Stimulated activated CD8-positive, alpha-beta memory T cell treated with anti-CD3 and anti-CD28 coated beads, Interleukin-12 subunit alpha, Interleukin-12 subunit beta, amount 100 ng/mL, for 24 hours (primary cell): ENCODE data around the gene CEP72.

Experiments
- DNase-seq: peaks from one replicate; pipeline ENCODE4 v3.0.0-alpha.2; 2020; ENCODE audit errors: extremely low read depth

Gene CEP72

DNA sequence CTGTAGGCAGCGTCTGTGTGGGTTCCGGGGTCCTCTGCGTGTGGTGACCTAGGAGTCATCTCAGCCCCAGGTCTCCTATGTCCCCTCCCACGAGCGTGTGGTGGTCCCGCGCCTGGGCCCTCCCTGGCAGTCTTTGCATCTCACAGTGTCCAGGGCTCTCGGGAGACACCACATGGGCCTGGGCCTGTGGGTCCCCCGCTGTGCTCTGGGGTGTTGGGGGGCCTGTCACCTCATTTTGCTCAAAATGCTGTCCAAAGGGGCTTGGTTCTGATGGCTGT, 27.1 kb downstream of the CEP72 start:
- no peak for DNase-seq

DNA sequence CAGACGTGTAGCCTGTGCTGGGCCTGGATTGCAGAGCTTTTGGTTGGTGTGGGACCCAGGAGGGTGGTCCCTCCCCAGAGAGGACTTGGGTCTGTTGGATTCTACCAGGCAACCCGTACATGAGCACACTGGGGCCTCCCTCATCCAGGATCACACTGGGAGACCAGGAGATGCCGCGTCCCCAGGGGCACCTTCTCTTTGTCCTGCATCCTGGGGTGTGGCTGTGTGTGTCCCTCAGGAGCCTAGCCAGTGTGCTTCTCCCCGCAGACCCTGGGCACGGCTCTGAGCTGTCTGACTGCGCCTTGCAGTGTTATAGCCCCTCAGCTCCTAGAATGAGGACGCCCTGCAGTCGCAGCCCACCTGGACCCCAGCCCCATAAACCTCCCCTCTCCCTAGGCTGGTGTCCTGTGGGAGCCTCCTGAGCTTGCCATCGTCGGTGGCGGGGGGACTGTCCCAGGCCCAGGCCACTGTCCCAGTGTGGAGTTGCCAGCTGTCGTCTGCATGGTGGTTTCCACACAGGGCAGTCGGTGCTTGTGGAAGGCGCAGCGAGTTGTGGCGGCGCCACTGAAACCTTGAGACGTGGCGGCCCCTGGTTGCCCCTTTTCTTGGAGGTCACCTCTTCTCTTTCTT, 27.6 kb downstream of the CEP72 start:
- DNase-seq: no peak

DNA sequence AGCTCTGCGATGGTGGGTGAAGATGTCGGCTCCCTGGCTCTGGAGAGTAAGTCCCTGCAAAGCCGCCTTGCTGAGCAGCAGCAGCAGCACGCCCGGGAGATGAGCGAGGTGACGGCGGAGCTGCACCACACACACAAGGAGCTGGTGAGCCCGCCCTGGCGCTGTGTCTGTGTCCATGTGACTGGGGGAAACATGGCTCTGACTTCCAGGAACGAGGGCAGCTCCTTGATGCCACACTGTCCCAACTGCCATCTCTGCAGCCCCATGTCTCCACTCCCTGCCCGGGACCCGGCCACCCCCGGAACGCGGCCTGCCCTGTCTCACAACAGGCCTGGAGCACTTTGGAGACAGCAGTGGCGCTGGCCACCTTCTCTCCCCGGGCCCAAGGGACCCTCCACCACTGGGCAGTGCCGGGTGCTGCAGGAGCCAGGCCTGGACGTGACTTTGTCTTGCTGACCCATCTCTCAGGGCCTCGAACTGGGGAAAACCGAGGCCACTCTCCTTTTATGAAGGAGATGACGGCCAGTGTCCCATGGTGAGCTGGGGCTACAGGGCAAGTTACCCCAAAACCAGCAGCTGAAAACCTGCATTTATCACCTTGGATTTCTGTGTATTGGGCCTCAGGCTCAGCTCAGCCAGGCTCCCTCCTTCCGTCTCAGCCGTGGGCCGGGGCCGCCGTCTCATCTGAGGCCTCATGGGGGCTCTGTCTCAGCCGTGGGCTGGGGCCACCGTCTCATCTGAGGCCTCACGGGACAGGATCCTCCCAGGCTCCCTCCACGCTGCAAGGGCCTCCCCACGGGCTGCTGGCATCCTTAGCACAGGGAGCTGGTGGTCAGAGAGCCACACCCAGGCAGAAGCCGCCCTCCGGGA, 28.6 kb downstream of the CEP72 start:
- no peak for DNase-seq

DNA sequence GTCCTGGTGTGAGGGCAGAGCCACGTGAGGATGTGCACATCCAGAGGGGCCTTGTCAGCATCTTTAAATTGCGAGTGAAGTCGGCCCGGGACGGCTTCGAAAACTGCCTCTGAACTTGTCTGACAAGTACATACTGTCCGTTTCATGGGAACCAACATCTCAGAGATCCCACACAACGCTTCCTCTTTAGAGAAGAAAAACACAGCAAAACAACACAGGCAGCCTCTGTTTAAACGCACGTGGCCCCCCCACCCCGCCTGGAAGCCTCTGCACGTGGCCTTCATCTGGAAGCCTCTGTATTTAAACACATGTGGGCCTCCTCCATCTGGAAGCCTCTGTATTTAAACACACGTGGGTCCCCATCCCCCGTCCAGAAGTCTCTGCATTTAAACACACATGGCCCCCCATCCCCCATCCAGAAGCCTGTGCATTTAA, 29.2 kb downstream of the CEP72 start:
- DNase-seq: no peak

DNA sequence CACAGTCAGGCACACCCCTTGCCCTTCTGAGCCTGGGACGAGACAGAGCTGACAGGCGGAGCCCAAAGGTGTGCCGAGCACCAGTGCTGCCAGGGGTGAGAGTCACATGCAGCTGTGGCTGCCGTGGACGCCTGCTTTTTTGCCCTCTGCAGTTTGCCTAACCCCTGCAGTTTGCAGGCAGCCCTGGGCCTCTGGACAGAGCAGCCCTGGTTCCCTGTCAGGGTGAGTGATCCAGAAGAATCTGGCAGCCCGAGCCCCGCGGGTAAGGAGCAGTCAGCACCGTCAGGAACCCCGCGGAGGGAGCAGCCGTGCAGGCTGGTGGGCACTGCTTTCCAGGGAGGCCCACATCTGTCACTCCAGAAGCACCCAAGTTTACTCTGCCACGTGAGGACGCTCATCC, 30.3 kb downstream of the CEP72 start:
- no peak for DNase-seq

DNA sequence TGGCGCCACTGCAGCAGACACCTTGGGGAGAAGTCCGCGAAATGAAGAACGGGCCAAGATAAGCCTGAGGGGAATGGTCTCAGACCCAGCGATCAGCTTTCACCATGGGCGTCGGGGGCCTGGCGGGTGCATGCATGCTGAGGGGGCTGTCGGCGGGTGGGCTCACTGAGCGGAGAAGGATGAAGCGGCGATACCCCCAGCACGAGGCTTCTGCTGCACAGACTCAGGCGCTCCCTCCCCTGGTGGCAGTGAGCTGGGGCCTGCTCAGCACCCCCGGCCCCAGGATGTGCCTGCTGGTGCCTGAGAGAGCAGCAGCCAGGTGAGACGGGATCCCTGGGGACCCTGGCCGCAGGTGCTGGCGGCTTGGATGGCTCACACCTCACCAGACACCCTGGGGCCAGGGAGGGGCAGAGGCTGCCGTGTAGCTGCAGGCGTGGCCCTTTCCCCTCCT, 31.2 kb downstream of the CEP72 start:
- no peak for DNase-seq

DNA sequence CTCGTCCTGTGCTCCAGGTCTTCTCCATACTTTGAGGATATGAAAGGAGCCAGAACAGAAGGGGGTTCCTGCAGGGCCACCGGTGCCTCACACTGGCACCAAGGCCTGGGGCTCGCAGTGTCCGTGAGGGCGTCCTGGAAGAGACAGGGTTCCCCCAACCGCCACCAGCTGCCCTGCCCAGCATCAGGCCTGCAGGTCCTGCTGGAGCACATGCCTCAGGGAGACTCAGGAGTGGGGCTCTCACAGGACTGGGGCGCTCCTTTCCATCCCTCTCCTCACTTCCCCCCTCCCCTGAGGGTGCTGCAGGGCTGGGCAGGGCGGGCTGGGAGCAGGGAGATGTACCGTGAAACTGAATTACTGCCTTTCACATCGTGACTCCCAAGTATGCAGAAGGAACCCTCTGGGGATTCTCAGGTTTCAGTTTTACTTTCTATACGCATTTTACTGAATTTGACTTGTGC, 31.7 kb downstream of the CEP72 start:
- DNase-seq: no peak

DNA sequence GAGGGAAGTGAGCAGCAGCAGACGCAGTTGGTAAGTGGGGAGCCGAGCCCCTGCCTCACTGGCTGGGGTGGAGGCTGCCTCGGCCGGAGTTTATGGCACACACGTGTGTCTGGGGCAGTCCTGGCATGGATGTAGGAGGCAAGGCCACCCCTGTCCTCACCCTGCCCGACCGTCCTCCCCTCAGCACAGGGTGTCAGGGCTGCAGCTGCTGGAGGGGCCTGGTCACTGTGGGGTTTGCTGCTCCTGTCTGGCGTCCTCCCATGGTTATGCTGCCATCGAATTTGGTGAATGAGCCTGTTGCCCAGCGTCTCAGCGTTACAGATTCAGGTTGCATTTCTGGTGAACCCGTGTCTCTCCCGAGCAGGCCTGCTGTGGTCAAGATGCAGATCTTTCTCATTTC, 32.4 kb downstream of the CEP72 start:
- DNase-seq: no peak

DNA sequence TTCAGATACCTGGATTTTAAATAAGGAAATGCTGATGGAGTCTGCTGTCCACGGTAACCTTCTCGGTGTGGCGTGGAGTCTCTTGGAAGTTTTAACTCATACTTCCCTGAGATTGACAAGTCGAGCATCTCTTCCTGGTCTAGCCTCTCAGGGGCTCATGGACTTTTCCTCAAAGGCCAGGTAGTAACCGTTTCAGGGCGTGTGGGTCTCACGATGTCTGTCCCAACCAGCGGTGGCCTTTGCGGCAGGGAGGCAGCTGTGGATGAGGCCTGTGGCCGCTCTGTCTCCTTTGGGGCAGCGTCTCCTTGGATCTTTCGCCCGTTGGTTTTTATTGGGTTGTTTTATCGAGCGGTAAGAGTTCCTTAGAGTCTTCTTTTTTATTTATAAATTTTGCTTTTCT, 32.8 kb downstream of the CEP72 start:
- DNase-seq: no peak

DNA sequence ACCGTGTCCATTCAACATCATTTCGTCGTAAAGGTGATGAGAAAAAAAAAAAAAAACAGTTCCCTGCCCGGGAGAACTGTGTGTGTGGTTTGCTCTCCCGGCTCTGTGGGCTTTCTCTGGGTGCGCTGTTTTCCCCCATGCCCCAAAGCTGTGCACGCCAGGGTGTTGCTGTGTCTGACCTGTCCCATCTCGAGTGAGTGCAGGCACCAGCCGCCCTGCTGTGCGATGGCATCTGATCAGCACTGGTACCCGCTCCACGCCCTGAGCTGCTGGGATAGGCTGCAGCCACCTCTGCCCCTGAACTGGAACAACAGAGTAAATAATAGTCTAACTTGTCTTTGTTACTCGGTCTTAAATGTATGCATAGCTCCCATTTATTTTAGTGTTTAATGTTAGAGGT, 33.3 kb downstream of the CEP72 start:
- DNase-seq: no peak

DNA sequence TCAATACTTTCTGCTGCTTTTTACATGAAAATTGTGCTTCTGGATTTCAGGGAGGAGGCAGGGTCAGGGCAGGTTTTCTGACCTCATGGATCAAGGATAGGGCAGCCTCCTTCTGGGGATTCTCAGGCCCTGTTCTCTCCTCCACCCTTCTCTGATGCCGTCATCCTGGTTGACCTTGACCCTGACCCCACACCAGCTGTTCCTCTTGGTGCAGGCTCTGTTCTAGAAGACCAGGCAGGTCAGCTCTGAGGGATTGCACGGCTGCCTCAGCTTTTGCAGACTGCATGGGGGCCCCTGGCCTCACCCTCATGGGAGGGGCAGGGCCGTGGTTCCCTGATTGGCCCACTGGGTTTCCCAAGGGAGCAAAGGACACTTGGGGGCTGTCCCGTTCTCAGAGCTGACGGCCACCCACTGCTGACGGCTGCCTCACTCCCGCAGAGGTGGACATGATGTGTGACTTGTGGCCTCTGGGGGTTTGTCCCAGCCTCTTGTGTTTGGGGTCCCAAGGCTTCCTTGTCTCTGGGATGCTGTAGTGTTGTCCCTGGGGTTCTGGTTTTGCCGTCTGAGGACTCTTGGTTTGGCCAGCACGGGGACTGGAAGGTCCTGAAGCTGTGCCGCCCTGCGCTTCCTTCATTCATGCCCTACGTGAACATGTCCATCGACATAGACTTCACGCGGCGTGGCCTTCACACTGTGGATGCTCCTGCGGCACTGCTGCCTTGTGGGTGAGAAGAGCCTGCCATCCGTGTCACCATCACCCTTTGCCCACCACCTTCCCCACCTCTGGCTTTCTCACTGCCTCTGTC, 34.5 kb downstream of the CEP72 start:
- no peak for DNase-seq

DNA sequence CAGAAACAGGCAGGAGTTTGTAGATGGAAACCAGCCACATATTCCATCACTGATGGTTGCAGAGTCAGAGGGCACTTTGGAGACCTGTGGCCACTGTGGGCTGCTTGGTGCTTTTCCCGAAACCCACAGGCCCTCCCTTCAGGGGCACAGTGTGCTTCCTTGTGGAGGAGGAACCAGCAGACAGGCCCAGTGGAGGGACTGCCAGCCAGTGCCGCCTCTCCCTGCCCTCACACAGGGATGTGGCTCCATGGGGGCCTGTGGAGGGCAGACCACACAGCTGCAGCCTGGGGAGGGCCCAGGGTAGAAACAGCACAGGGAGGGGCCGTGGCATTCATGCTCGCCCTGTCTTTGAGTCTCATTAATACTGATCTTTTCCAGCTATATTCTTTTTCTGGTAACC, 35.2 kb downstream of the CEP72 start:
- DNase-seq: no peak

DNA sequence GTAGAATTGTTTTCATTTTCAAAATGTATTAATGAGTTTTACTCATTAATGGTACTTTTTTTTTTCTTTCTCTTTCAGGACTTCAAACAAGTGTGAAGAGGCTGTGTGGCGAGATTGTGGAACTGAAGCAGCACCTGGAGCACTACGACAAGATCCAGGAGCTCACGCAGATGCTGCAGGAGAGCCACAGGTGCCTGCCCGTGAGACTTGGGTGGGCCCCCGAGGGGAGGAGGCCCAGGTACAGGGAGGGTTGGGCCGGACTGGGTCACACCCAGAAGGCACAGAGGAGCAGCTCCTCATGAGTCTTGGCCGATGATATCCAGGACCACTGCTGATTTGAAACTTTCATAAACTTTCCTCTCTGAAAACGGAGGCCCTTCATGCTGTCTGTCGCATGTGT, 35.6 kb downstream of the CEP72 start:
- DNase-seq: no peak

DNA sequence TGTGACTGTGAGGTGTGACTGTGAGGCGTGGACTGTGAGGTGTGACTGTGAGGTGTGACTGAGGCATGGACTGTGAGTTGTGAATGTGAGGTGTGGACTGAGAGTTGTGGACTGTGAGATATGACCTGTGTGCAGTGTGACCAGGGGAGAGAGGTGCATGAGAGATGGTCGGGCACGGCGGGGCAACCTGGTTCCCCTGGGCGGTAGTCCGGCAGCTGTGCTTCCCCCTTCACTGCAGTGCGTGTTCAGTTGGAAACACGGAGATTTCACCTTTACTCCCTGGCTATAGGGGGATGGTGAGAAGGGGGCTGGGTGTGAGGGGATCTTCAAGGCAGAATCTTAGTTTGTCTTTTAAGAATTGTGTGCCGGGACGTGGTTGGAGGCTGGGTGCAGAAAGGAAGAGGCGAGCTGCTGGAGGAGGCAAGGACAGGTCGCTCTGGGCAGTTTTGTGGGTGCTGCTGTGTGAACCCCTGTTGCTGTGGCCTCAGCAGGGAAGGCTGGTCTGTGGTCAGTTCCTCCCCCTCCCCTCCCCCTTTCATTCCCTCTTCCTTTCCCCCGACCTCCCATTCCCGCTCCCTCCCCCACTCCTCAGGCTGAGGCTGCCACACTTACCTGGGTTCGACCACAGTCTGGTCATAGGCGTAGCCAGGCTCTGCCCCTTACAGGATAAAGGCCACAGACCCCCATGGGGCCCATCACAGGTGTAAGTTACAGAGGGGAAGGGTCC, 39.3 kb downstream of the CEP72 start:
- DNase-seq: no peak

DNA sequence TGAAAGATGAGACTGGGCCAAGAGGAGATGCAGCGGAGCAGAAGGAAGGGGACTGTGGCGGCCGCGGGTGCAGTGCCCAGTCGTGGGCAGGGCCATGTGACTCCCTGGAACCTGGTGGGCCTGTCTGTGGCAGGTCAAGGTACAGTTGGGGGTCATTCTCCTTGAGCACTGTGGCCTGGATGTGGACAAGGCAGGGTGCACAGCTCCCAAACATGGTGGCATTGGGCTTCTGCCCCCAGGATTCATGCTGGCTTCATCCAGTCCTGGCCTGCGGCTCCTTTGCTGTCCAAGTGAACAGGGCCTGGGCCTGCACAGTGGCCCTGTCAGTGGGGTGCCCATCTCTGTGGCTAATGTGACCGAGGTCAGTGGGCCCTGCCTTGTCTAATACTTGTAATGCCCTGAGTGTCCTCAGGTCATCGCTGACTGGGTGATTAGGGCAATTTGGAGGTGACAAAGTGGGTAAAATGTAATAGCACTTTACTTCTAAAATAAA, 39.9 kb downstream of the CEP72 start:
- no peak for DNase-seq

DNA sequence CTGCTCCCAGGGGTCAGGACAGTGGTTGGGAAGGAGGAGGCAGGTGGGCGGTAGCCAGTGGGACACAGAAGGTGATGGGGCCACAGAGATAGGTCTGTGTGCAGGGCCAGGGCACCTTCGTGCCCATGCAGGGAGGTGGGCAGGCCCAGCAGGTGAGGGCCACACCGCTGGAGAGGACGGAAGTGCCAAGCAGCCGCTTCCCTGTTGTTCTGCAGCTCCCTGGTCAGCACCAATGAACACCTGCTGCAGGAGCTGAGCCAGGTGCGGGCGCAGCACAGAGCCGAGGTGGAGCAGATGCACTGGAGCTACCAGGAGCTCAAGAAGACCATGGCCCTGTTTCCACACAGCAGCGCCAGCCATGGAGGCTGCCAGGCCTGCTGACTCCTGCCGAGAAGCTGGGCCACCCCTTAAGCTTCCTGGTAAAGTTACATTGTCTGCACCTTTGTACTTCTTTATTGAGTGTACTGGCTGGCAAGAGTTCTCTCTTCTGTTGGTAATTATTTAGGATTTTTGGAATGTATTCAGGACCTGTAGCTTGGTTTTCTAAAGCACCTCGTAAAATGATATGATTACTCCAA, 40.7 kb downstream of the CEP72 start:
- DNase-seq: no peak

DNA sequence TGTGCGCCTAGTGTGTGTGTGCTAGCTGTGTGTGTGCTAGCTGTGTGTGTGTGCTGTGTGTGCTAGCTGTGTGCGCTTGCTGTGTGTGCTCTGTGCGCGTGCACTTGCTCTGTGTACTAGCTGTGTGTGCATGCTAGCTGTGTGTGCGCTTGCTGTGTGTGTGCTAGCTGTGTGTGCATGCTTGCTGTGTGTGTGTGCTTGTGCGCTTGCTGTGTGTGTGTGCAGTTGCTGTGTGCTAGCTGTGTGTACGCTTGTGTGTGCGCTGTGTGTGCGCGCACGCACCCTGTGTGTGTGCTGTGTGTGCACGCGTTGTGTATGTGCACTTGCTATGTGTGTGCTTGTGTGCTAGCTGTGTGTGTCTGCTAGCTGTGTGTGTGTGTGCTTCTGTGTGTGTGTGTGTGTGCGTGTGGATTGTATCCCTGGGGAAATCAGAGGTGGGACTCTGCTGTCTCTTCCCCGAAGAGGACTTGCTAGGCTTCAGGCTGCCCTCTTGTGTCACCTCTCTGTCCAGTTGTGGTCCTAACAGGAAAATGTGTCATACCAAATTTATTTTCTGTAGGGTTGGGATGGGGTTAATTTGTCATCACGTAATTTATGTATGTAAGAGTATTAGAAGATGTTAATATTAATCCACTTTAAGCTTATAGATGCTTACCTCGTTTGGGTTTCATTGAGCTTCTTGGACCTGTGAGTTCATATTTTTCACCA, 42.1 kb downstream of the CEP72 start:
- DNase-seq: no peak

DNA sequence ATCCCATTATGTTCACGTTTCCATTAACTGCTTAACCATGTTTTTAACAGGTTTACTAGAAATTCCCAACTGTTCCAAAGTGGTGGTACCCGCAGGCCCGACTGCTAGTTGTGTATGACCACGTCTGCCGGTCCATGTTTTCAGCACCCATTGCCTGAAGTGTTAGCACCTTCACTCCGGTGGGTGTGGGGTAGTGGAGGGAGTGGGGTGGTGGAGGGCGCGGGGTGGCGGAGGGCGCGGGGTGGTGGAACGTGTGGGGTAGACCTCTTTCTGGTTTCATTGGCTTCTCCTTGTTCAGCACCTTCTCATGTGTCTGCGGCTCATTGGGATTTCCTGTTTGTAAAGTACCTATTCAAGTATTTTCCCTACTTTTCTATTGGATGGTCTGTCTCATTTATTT, 43.3 kb downstream of the CEP72 start:
- DNase-seq: no peak

DNA sequence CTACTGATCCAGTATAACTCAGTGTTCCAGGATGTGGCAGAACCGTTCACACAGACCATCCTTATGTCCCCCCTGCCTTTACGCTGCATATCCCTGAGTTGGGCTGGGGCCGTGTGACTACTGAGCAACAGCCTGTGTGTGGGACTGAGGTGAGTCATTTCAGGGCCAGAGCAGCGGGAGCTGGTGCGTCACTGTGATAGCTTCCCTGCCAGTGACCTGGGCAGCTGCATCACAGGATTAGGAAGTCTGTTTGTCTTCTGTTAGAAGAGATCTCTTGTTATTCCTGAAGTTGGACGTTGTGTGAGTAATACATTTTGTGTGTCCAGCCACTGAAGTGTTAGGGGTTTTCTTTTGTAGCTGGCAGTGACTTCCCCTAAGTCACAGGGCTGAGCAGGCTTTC, 45.4 kb downstream of the CEP72 start:
- DNase-seq: no peak

DNA sequence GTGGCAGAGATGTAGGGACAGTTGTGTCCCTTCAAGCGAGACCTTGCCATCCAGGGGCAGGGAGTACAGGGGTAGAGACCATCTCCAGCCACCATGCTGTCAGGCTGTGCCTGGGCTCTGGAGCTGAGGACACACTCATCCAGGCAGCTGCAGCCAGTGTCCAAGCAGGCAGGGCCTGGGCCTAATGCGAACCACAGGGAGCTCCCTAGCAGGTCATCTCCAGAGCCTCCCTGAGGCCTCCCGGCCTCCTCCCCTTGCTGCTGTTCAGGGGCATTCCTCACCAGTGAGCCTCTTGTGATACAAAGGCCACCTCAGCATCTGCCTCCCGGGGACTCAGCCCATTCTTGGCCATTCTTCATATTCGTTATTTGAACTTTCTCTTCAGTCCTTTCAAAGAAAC, 46.0 kb downstream of the CEP72 start:
- DNase-seq: no peak
